Ovary (tissue), 3 donors: ENCODE data around the gene PDHA1.

ENCODE experiments used
- EP300 ChIP-seq: sonication (generic); formaldehyde crosslinking; IDR thresholded peaks from one replicate; pipeline ENCODE4 v1.6.1; 2017; ENCODE audit warnings: antibody characterized with exemption
- POLR2A ChIP-seq: fragments of 450-650 bp; IDR thresholded peaks from one replicate; pipeline ENCODE4 v1.6.1; 2017; ENCODE audit warnings: antibody characterized with exemption, mild to moderate bottlenecking, moderate library complexity
- TF ChIP-seq, protein P1 (sequence below), 3 donors: fragments of 450-650 bp in 2 of 3; fragments of 200-600 bp in 1 of 3; IDR thresholded peaks; one replicate each; pipeline versions ENCODE4 v1.5.1 to v1.8.0; 2016 to 2022; ENCODE audit warnings: antibody characterized with exemption in 3 of 3, mild to moderate bottlenecking in 1 of 3
- donor health status: DM: no; HTN: no; CAD: no.

DNA sequence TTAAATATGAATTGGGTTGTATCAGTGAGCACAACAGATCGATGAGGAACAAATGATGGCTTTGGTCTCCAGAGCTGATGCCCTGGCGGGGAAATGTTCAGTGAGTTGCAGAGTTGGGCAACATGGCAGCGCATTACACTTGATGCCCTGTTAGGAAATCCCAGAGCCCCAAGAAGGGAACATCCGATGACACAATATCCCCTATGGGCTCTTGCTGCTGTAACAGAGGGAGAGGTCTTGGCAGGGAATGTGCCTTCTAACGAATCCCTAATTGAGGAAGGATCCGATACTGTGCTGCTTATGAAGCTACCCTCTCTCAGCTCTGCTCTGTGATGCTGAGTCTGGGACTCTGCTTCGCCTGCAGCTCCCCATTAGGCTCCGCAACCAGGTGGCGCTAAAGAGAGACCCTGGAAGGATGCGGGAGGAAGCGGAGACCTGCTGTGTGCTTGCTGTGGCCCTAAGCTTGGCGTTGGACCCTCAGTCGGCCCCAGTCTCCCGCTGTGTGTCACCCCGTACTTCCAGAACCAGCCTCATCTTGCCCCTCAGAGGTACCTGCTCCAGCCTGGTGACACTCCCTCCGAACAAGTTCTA, 38.9 kb downstream of the PDHA1 start:
- TF ChIP-seq, protein P1, sequence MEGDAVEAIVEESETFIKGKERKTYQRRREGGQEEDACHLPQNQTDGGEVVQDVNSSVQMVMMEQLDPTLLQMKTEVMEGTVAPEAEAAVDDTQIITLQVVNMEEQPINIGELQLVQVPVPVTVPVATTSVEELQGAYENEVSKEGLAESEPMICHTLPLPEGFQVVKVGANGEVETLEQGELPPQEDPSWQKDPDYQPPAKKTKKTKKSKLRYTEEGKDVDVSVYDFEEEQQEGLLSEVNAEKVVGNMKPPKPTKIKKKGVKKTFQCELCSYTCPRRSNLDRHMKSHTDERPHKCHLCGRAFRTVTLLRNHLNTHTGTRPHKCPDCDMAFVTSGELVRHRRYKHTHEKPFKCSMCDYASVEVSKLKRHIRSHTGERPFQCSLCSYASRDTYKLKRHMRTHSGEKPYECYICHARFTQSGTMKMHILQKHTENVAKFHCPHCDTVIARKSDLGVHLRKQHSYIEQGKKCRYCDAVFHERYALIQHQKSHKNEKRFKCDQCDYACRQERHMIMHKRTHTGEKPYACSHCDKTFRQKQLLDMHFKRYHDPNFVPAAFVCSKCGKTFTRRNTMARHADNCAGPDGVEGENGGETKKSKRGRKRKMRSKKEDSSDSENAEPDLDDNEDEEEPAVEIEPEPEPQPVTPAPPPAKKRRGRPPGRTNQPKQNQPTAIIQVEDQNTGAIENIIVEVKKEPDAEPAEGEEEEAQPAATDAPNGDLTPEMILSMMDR (IDR thresholded peaks at IDR 0.05): no peak
- TF ChIP-seq POLR2A: no peak
- no peak for TF ChIP-seq EP300
